Right atrium auricular region (tissue), 2 donors: ENCODE measurements around the gene TTLL12. TPM values are rescaled to one million over a fixed set of nuclear protein-coding genes. Genes with fewer than 3 reads are reported as not detected.

ENCODE experiments used
- DNase-seq: peaks from one replicate; pipeline ENCODE4 v3.0.0-alpha.2; 2019; ENCODE audit warnings: low spot score
- H3K27ac ChIP-seq, 2 donors: fragments of 200-600 bp; sonication (generic); 1 replicate in 1 of 2; 2 replicates in 1 of 2; pipeline ENCODE4 v1.5.1; 2016 to 2019
- H3K27me3 ChIP-seq, 2 donors: fragments of 200-600 bp; sonication (generic); one replicate each; pipeline versions ENCODE4 v1.5.1 to v1.6.0; 2017 to 2019
- H3K36me3 ChIP-seq: fragments of 200-600 bp; sonication (generic); one replicate; pipeline ENCODE4 v1.5.1; 2016
- H3K4me1 ChIP-seq, 2 donors: fragments of 200-600 bp; sonication (generic); one replicate each; pipeline versions ENCODE4 v1.5.1 to v1.6.0; 2017 to 2019
- H3K4me3 ChIP-seq, 2 donors: fragments of 200-600 bp; sonication (generic); 1 replicate in 1 of 2; 2 replicates in 1 of 2; pipeline ENCODE4 v1.5.1; 2017 to 2019; ENCODE audit warnings: mild to moderate bottlenecking in 1 of 2, moderate library complexity in 1 of 2
- H3K9me3 ChIP-seq, 2 donors: fragments of 200-600 bp; sonication (generic); one replicate each; pipeline ENCODE4 v1.5.1; 2019
- total RNA-seq, 2 donors: library from RNA; depleted of rRNA; stranded (reverse); fragments of >200 nt; gene quantifications; one replicate each; pipeline ENCODE4 v1.1.0, GENCODE V29; 2016
- TF ChIP-seq, protein P1 (sequence below), 2 donors: fragments of 200-600 bp; sonication (generic); IDR thresholded peaks; one replicate each; pipeline ENCODE4 v1.5.1; 2019; ENCODE audit warnings: antibody characterized with exemption in 2 of 2

TTLL12 gene
- total RNA-seq, 2 donors from 2014 or later: 11.4 to 15.1 TPM

DNA sequence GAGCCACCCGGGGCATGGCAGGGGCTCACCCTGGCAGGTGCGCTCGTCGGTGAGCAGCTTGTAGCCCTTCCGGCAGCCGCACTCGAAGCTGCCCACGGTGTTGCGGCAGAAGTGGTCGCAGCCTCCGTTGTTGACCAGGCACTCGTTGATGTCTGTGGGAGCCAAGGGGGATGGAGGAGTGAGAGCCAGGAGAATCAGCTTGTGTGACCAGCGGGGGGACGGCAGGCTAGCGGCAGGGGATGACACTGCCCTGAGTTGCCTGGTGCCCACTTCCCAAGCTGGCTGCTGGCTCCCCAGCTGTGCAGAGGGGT, 44.7 kb upstream of the TTLL12 start:
- H3K4me1 ChIP-seq: peaks cover 0 to 11% of the 10 kb centered on the region in 2 donors
- H3K9me3 ChIP-seq: no peaks in the 10 kb centered on the region

DNA sequence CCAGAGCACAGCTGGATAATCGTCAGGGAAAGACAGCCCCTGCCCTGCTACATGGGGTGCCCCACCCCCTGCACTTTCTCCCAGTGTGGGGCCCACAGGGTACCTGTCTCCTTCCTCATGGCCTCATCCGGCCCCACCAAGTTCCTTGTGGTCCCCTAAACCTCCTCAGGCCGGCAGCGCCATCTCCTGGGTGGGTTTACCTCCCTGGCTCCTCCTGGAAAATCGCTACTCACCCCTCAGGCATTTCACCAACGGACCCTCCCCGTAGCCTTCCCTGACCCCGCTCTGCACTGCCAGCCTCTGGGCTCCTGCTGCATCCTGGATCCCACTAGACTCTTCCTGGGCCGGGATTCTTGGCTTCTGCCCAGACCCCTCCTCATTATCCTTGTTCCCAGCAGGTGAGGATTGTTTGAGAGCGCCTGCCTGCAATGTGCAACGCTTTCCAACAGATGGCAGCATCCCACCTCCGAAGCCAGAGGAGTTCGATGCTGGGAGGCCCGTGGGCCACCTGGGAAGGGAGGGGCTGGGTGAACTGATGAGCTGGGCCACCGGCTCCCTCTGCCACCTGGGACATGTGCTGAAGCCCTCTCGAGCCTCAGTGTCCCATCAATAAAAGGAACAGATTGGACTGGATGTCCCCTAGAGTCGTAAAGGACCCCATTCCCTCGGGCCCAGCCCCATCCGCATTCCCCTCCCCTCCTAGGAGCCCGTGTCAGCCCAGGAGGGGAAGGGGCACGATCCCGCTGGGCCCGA, 44.2 kb upstream of the TTLL12 start:
- no peak for DNase-seq
- Histone ChIP-seq H3K9me3 (no peaks in the 10 kb centered on the region), H3K36me3 (no peaks in the 10 kb centered on the region), H3K27ac (no peak overlapping the region), H3K4me3 (no peak overlapping the region), H3K4me1 (peaks cover 0 to 5% of the 10 kb centered on the region in 2 donors), H3K27me3 (peaks cover 0 to 4% of the 10 kb centered on the region in 2 donors)
- TF ChIP-seq, protein P1, sequence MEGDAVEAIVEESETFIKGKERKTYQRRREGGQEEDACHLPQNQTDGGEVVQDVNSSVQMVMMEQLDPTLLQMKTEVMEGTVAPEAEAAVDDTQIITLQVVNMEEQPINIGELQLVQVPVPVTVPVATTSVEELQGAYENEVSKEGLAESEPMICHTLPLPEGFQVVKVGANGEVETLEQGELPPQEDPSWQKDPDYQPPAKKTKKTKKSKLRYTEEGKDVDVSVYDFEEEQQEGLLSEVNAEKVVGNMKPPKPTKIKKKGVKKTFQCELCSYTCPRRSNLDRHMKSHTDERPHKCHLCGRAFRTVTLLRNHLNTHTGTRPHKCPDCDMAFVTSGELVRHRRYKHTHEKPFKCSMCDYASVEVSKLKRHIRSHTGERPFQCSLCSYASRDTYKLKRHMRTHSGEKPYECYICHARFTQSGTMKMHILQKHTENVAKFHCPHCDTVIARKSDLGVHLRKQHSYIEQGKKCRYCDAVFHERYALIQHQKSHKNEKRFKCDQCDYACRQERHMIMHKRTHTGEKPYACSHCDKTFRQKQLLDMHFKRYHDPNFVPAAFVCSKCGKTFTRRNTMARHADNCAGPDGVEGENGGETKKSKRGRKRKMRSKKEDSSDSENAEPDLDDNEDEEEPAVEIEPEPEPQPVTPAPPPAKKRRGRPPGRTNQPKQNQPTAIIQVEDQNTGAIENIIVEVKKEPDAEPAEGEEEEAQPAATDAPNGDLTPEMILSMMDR (IDR thresholded peaks at IDR 0.05): peak; percentile 93 to 95

More for the DNA sequence above, 44.7 kb upstream of the TTLL12 start:
- TF ChIP-seq, protein P1 (IDR thresholded peaks at IDR 0.05): no peak
- no peak for DNase-seq
- no peak overlapping the region for H3K4me3 ChIP-seq
- peaks cover 0 to 4% of the 10 kb centered on the region in 2 donors for H3K27me3 ChIP-seq
- H3K27ac ChIP-seq: no peak overlapping the region
- no peaks in the 10 kb centered on the region for H3K36me3 ChIP-seq

DNA sequence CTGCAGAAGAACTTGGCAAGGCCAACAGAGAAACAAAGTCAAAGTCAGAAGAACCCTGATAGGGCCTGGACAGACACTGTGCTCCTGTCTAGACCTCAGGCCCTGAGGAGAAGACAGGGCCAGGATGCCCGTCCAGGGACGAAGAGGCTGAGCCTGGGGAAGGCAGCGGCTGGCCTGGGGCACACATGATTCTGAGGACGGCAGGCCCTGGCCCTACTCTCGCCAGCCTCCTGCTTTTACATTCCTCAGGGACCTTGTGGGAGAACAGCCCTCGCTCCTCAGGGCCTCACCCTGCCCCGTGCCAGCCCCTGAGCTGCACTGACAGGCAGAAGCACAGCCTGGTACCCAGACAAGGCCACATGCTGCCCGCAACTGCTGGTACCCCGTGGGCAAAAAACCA, 43.6 kb upstream of the TTLL12 start:
- peaks cover 0 to 4% of the 10 kb centered on the region in 2 donors for H3K27me3 ChIP-seq
- TF ChIP-seq, protein P1 (IDR thresholded peaks at IDR 0.05): no peak
- no peak for DNase-seq
- H3K27ac ChIP-seq: no peak overlapping the region
- H3K4me3 ChIP-seq: no peak overlapping the region
- no peaks in the 10 kb centered on the region for H3K4me1 ChIP-seq
- no peaks in the 10 kb centered on the region for H3K36me3 ChIP-seq
- H3K9me3 ChIP-seq: no peaks in the 10 kb centered on the region

DNA sequence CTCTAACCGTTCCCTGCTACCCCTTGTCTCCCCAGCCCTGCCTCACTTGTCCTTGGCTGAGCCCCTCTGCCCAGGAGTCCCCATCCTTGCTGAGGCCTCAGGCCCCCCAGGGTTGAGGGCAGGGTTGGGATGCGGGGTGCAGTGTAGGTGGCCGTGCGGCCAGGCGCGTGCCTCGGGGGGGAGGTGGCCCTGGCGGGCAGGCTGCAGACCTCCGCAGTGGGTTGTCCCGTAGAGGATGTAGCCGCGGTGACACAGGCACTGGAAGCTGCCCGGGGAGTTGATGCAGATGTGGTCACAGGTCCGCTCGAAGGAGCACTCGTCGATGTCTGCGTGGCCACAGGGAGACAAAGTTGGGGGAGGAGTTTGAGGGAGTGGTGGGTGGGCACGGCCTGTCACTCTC, 41.9 kb upstream of the TTLL12 start:
- Histone ChIP-seq H3K27me3 (peaks cover 0 to 4% of the 10 kb centered on the region in 2 donors), H3K4me3 (no peak overlapping the region), H3K4me1 (no peaks in the 10 kb centered on the region), H3K27ac (no peak overlapping the region), H3K9me3 (no peaks in the 10 kb centered on the region), H3K36me3 (no peaks in the 10 kb centered on the region)
- DNase-seq: no peak
- TF ChIP-seq, protein P1 (IDR thresholded peaks at IDR 0.05): no peak

DNA sequence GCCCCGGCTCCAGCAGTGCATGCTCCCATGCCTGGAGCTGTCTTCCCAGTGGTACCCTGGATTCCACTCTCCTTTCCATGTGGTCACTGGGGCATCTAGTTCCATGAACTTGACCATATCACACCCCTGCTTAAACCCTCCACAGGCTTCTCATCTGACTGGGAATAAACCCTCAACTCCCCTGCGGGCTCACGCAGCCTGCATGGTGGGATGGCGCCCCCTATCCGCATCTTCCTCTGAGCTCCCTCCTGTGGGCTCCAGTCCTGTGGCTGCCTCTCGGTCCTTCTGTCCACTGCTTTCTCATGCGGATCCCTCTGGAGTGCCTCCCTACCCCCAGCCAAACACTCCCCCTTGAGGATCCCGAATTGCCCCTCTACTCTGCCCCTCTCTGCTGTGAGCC, 41.4 kb upstream of the TTLL12 start:
- TF ChIP-seq, protein P1 (IDR thresholded peaks at IDR 0.05): peak in 1 of 2 donors; percentile 35
- H3K27ac ChIP-seq: no peak overlapping the region
- no peaks in the 10 kb centered on the region for H3K9me3 ChIP-seq
- DNase-seq: no peak
- H3K4me1 ChIP-seq: no peaks in the 10 kb centered on the region
- no peaks in the 10 kb centered on the region for H3K36me3 ChIP-seq
- no peak overlapping the region for H3K4me3 ChIP-seq
- H3K27me3 ChIP-seq: peaks cover 0 to 4% of the 10 kb centered on the region in 2 donors

DNA sequence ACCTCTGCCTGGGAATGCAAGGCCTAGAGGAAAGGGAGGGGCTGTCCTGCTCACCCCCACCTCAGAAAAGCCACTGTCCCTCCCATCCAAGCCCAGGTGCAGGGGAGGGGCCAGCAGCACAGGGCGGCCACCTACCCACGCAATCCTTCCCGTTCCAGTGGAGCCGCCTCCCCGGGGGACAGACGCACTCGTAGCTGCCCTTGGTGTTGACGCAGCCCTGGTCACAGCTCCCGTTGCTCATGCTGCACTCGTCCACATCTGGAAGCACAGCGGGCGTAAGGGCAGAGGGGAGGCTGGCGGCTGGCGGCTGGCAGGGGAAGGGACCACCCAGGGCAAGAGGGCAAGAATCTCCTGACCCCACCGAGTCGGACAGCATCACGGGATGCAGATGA, 40.3 kb upstream of the TTLL12 start:
- Histone ChIP-seq H3K36me3 (no peaks in the 10 kb centered on the region), H3K27ac (no peak overlapping the region), H3K4me1 (peaks cover 0 to 5% of the 10 kb centered on the region in 2 donors), H3K27me3 (peaks cover 0 to 4% of the 10 kb centered on the region in 2 donors), H3K9me3 (no peaks in the 10 kb centered on the region), H3K4me3 (no peak overlapping the region)
- TF ChIP-seq, protein P1 (IDR thresholded peaks at IDR 0.05): no peak
- DNase-seq: no peak
